UCSD-AML1 (cell line): Measurements from ENCODE around the gene HIRIP3.
"Not testable (repeated sequence)": the region's sequence is repeated elsewhere in the genome, so short reads cannot be mapped to it uniquely, and the experiment has no call there.

Experiments used
- DNase-seq: peaks from one replicate; lab custom pipeline; 2025; ENCODE audit not compliant: unreplicated experiment; lab: John Stamatoyannopoulos, UW

Gene HIRIP3

DNA sequence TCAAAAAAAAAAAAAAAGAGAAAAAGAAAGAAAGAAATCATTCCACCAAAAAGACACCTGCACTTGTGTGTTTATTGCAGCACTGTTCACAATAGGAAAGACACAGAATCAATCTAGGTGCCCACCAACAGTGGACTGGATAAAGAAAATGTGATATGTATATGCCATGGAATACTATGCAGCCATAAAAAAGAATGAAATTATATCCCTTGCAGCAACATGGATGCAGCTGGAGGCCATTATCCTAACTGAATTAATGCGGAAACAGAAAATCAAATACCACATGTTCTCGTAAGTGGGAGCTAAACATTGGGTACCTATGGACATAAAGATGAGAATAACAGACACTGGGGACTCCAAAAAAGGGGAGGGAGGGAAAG, 21.9 kb upstream of the HIRIP3 start:
- DNase-seq = no peak

DNA sequence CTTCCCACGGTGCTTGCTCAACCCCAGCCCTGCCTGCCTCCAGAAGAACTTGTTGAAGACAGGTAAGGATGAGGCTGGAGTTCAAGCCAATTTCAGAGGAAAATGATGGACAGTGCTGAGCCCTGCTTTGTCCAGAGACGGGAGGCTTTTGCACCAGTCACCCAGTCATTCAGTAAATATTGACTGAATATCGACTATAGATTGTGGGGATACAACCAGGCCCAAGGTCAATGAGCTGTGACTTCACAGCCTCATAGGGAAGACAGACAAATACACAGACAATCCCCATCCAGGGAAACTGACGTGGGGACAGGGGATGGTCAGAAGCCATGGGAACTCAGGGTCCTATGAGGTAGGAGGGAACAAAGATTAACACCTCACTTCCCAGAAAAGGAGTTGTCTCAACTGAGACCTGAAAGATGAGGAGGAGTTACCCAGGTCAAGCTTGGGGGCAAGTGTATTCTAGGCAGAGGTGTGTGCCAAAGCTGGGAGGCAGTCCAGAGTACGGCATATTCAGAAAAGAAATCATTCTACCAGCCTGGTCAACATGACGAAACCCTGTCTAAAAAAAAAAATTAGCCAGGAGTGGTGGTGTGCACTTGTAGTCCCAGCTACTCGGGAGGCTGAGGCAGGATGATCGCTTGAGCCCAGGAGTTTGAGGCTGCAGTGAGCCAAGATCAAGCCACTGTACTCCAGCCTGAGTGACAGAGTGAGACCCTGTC, 21.3 kb upstream of the HIRIP3 start:
- no peak for DNase-seq

DNA sequence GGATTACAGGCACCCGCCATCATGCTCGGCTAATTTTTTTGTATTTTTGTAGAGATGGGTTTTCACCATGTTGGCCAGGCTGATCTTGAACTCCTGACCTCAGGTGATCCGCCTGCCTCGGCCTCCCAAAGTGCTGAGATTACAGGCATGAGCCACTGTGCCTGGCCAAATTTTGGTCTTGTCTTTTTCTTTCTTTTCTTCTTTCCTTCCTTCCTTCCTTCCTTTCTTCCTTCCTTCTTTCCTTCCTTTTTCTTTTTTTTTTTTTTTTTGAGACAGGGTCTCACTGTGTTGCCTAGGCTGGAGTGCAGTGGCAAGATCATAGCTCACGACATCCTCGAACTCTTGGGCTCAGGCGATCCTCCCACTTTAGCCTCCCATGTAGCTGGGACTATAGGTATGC, 20.0 kb upstream of the HIRIP3 start:
- DNase-seq = not testable (repeated sequence)

DNA sequence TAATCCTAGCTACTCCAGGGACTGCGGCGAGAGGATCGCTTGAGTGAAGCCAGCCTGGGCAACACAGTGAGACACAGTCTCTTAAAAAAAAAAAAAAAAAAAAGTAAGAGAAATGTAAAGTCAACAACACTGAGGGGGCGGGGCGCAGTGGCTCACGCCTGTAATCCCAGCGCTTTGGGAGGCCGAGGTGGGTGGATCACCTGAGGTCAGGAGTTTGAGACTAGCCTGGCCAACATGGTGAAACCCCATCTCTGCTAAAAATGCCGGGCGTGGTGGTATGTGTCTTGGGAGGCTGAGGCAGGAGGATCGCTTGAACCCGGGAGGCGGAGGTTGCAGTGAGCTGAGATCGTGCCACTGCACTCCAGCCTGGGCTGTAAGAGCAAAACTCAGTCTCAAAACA, 17.2 kb upstream of the HIRIP3 start:
- not testable (repeated sequence) for DNase-seq

DNA sequence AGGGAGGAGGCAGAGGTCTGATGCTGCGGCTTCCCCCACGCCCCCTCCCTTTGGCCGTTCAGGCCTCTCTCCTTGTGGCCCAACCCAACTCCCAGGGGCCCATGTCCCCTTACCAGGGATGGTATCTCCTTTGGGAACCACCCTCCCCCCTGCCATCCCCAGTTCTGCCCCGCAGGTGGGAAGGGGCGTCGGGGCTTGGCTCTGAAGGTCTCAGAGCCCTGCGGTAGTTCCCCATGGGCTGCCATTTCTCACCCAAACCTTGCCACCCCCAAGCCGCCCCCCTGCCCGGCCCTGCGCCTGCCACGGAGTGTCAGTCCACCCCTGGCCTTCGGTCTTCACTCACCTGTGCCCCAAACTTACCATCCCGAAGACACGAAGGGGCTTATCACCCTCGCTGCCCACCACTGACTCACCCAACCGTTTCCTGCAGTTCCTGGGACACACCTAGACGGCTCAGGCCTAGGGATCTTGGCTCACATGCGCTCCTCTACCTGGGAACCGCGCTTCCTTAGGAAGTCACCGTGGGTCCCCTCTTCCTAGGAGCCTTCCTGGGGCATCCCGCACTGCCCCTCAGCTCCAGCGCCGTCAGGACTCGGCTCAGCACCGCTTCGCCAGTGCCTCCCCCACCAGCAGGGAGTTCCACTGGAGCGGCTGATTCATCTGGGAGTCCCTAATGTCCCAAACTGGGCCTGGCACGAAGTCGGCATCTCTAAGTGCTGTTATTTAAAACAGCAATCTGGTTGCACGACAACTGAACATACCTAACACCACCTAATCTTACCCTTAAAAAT, 16.5 kb upstream of the HIRIP3 start:
- no peak for DNase-seq

DNA sequence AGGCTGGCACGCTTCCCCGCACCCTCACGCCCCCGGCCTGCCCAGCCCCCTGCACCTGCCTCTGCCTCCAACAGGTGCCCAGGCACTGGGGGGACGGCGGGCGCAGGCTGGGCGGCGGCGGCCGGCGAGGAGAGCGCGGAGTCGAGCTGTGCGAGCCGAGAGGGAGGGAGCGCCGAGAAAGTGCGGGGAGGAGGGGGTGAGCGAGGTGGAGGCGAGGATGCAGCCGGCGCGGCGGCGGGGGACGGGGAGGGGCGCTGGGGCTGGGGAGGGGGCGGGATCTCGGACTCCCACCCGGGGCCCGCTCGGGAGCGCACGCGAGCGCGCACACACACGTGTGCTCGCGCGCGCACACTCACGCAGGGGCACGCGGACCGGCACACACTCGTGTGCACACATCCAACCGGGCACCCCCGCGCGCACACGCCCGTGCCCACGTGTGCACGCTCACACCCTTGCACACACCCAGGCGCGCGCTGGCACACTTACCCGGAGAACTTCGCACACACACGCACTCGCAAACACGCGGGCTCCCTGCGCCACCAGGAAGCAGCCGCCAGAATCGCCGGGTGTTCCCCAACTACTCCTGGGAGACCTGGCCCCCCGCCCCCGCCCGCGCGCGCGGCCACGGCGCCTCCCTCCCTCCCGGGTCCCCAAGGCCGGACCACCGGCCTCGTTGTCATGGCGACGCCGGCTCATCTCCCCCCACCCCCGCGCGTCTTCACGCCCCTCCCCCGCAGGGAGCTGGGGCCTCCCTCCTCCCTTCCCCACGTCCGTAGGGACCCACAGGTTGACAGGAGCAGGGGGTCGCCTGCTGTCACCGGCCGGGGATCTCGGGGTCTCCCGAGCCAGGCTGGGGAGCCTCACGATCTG, 15.7 kb upstream of the HIRIP3 start, which contains the start of gene DOC2A:
Gene DOC2A, minus strand, starts transcription at position 184 of the 870 bp plus-strand sequence. CDS start 805 bp downstream, outside the sequence.
- no peak for DNase-seq

DNA sequence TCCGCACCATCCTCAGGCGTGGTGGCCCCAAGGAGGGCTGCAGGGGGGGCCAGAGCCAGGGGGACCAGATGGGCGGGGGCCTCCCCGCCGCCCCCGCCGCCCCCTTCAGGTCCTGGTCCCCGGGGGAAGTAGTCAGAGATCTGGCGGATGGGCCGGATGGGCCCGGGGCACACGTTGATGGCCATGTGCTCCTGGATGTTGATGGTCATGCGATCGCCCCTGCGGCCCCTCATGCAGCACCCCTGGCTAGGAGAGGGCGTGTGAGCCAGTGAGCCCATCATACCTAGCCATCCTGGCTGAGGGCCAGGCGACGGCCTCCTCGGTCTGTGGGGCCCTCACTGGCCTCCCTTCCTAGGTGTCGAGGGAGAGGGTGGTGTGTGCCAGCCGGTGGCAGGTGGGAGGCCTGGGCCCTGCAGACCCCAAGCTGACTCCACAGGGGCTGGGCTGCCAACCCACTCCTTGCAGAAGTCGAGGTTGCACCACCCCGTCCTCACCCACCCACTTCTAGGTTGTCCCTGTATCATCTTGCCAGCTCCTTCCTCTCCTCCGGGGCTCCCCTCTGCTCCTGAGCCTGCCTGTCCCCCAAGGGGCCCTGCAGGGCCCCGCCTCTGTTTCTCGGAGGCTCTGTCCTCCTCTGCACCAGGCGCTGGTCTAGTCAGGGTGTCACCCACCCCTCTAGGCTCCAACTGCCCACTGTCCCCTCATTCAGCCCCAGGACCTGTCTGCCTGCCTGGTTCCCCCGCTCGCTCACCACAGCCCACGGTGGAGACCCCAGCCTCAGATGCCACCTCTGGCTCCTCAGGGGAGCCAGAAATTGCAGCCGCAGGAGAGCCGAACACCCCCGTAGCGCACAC, 14.8 kb upstream of the HIRIP3 start:
- DNase-seq = no peak

DNA sequence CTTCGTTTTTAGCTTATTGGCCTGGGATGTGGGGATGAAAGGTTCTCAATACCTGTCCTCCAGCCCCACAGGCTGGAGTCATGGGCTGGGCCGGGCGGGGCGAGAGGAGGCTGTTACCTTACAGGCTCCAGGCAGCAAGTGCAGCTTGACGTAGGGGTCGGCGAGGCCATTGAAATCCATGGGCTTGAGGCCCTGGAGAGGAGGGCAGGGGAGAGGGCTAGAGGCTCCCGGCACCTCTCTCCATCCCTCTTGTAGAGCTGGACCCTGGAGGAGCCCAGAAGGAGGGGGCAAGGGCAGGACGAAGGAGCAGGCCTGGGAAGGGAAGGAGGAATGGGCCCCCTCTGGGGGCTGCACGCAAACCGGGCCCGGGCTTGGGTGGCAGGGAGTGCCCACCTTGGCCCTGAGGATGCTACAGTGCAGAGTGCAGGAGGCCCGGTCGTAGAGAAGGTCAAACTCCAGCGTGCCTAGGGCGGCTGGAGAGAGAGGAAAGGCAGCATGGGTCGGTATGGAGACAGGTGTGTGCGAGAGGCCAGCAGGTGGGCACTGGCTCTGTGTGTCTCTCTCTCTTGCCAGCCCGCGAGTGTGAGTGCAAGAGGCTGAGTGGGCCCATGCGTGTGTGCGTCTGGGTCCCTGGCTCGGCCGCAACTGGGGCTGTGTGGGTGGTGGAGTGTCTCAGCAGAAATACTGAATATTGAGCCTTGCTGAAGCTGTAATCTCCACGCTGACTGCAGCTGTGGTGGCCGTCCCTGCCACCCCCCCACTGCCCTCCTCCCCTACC, 13.9 kb upstream of the HIRIP3 start:
- DNase-seq = no peak

DNA sequence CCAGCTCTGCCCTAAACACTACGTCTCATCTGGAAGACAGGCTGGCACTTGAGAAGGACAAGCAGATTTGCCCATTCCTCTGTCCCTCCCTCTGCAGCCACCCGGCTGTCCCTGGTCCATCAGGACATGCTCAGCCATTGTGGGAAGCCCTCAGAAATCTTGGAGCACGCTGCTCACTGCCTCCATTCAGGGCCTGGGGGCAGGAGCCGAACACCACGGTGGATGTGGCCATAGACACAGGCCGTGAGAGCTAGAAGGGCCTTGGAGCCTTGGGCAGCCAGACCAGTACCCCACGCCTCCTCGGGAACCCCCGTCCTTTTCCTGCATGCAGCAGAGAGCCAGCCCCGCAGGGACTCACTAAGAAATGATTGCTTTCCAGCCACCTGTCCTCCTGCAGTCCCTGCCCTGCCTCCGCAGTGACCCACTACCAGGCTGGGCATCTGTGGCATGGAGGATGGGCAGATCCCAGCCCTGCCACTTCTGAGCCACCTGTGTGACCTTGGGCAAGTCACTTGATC, 12.0 kb upstream of the HIRIP3 start:
- no peak for DNase-seq

DNA sequence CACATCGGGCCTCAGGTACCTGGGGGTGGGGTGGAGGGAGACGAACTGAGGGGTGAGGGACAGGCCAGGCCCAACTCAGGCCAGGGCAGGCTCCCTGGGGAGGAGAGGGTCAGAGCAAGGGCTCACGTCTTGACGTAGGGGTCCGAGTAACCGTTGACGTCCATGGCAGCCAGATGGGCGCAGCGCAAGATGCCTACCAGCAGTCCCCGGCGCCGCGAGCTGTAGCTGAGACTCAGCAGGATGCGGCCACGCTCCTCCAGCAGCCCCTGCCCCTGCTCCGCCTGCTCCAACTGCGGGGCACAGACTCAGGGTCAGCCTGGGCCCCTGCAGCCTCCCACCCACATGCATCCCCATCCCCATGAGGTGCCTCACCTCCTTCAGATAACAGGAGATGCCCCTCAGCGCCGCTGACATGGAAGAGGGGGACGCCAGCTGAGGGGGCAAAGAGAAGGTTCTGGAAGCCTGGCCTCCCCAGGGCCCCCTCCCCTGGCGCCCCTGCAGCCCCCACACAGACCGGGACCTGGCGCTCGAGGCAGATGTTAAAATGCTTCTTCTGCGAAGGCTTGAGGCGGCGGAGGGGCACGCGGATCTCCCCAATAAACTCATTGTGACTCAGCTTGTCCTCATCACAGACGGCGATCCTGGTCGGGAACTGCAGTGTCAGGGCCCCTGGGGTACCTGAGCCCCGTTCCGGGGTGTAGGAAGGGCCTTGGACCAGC, 11.4 kb upstream of the HIRIP3 start:
- no peak for DNase-seq

DNA sequence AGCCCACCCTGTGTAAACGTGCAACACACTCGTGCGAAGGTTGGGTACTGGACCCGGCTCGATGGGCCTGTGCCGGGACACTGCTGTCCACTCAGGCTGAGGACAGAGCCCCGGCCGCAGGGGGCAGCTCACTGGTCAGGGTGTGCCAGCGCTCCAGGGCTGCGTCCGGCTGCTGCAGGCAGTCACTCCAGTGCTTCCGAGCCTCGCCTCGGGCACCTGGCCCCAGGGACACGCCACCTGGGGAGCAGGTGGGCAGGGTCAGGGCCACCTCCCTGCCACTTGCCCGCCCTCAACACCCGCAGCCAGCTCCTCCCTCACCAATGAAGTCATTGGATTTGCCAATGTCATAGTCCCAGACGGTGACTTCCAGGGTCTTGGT, 10.7 kb upstream of the HIRIP3 start:
- DNase-seq = no peak

DNA sequence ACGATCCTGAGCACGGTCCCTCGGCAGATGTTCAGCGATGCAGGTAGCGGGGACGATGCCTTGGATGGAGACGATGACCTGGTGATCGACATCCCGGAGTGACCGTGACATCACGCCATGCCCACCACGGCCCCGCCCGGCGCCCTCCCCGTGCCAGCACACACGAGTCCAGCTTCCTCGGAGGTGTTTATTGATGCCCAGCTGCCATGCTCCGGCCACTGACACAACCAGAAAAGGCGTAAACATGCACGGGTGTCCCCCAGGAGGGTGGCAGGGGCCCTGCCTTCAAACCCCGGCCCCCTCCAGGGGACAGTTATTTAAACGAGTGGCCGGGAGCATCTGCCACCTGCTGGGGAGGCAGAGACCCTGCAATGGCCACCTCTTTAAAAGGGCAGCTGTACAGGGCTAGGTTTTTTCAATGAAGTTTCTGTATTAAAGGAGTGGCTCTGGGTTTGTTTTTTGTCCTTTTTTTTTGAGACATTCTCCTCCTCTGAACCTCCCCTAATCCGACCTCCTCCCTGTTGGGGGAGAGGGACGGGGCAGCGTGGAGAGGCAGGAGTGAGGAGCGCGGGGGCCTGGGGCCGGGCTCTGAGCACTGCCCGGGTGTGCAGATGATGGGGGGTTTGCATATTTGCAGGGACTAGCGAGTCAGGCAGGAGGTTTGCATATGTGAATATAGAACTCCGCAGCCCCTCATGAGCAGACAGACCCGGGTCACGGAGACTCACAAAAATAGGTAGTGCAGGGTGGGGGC, 10.1 kb upstream of the HIRIP3 start:
- no peak for DNase-seq

DNA sequence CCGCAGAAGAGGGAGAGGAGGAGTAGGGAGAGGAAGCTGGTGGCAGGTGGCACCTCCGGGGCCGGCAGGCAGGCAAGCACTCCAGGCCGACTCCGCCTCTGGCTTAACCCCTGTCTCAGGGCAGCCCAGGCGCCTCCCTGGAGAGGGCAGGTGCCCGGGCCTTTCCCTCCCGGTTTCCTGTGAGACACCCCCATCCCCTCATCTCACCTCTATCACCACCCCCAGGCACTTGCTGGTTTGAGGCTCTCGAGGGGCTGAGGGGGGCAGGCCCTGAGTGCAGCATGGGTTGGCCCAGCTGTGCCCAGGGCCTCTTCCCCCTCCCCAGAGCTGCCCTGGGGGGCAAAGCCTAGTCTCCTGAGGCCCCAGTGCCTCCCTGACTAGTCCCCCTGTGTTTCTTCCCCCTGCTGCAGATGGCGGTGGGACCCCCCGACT, 9.4 kb upstream of the HIRIP3 start:
- no peak for DNase-seq

DNA sequence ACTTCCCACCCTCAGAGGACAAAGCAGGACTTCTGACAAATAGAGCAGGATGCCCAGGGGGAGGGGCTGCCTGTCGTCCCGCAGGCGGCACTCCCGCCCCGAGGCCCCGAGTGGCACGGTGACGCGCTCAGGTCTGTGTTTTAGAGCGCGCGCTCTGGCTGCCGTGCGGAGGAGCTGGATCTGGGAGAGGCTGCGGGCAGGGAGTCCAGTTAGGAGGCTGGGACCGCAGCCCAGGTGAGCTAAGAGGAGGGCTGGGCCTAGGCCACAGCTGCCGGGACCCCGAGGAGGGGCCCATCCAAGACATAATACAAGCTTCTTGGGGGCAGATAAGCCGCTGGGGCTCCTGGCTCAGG, 9.0 kb upstream of the HIRIP3 start:
- DNase-seq = no peak

DNA sequence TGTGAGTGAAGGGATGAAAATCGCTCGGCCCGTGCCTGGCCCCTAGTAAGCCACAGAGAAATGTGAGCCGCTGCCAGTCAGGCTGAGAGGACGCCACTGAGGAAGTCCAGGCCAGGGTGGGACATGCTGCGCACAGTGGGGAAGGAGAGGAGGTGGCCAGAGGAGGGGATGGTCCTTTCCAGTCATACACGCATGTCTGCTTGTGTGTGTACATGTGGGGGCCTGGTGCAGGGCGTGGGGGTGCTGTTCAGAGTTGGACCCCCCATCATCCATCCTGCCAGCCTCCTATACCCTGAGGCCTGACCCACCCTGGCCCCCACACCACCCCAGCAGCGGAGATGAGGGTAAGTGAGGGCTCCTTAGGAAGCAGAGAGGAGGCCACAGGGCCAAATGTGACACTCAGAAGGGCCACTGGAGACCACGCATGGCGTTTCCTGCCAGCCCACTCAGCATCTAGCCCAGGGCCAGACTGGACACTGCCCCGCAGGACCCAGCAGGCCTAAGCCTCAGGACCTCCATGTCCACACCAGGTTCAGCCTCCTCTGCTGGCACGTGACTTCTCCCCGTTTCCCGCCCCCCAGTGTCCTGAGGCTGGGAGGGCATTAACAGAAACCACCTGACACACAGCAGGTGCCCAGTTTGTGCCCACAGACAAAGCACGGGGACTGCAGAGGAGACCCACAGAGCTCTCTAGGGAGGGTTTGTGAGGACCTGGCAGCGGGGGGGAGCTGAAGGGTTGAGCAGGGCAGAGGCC, 8.4 kb upstream of the HIRIP3 start:
- no peak for DNase-seq

DNA sequence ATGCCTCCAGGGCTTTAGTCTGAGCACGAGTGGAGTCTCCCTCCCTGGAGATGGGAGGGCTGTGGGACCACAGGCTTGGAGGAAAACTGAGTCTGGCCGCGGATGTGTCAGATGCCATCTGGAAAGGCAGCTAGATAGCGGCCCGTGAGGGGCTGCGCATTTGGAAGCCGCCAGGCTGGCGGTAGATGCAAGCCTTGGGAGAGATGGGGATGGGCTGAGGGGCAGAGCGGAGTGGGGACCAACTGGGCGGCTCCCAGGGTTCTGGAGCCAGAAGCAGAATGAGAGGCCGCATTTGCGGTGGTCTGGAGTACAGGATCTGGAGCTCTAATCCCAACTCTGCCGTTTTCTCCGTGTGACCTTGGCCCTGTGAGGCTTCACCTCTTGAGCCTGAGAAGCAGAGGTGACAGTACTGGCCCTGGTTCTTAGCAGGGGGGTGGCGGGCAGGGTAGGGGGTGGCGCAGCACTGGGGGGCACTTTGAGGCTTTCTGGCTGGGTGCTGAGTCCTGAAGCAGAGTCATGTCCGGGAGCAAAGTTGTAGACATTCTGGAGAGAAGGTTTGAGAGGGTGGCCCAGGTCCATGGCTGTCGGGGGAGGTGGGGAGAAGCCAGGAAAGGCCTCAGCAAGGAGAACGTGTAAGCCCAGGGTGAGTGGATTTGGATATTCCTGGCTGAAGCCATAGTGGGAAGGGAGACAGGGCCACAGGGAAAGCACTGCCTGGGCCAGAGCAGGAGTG, 7.4 kb upstream of the HIRIP3 start:
- no peak for DNase-seq
